ENCODE results near the gene HEPN1.

GRCh38 chr11:124946735-124947141, 27.7 kb downstream of the HEPN1 start:
- TF ChIP-seq CTCF (IDR thresholded peaks at IDR 0.05; ENCODE audit: insufficient read depth, low read length, poor library complexity, severe bottlenecking): no peak
- TF ChIP-seq EZH2phosphoT487 (conservative IDR thresholded peaks at IDR 0.05; ENCODE audit: low read length): no peak

All from SU-DHL-6 (cell line).